ENCODE results near the gene LRP1B.

DNA sequence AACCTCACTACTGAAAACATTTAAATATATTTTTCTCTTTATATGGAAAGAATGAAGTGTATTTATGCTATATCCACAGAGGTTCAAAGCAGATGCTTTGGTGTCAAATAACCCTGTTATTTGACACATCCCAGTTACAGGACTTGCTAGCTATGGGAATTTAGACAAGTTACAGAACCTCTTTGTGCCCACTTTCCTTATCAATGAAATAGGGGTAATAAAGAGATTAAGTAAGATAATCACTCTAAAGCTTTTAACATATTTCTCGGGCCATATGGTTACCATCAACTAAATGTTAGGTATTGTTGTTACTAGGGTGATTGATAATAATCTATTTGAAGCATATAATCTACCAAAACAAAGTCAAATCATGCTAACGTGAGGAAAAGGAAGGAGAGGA is 1690.0 kb downstream of the LRP1B start:
- peak; percentile 94 for TF ChIP-seq GATA3 (IDR thresholded peaks at IDR 0.05; ENCODE audit: low read depth, low read length)
- no peak for TF ChIP-seq GATA2 (IDR thresholded peaks at IDR 0.05; ENCODE audit: low read depth, low read length)
